SU-DHL-6 (cell line): Measurements from ENCODE around the gene CAMSAP3.

ENCODE experiments used
- H2AFZ ChIP-seq: fragments of 200-600 bp; sonication (generic); 2 replicates; pipeline ENCODE4 v1.6.1; 2014; ENCODE audit warnings: low read depth, mild to moderate bottlenecking, moderate library complexity, mixed read lengths, antibody characterized with exemption, low read length; ENCODE audit not compliant: severe bottlenecking
- H3F3A ChIP-seq: fragments of 200-600 bp; shearing (Covaris generic); 2 replicates; pipeline ENCODE4 v1.6.0; 2016; ENCODE audit warnings: antibody characterized with exemption, mild to moderate bottlenecking; ENCODE audit not compliant: insufficient read depth
- H3K27ac ChIP-seq: fragments of 200-600 bp; sonication (generic); 2 replicates; pipeline ENCODE4 v1.5.1; 2016; ENCODE audit warnings: low read depth, mild to moderate bottlenecking, low read length, moderate library complexity, mixed read lengths
- H3K27me3 ChIP-seq: fragments of 200-600 bp; sonication (generic), shearing (Covaris generic); 2 replicates; pipeline ENCODE4 v1.6.0; 2014; ENCODE audit warnings: mild to moderate bottlenecking, low read length
- H3K36me3 ChIP-seq: fragments of 200-600 bp; sonication (generic); 2 replicates; pipeline ENCODE4 v1.6.1; 2014; ENCODE audit warnings: mild to moderate bottlenecking, low read length, mixed read lengths
- H3K4me2 ChIP-seq: fragments of 300-600, 200-600 bp; shearing (Covaris generic), sonication (generic); 2 replicates; pipeline ENCODE4 v1.6.0; 2014; ENCODE audit warnings: low read length, low read depth, mild to moderate bottlenecking; ENCODE audit not compliant: poor library complexity, severe bottlenecking
- H3K4me3 ChIP-seq: fragments of 200-600 bp; sonication (generic); 2 replicates; pipeline ENCODE4 v1.5.1; 2014; ENCODE audit warnings: antibody characterized with exemption, low read length, mild to moderate bottlenecking, mixed read lengths; ENCODE audit not compliant: insufficient read depth, poor library complexity, severe bottlenecking
- H3K79me2 ChIP-seq: fragments of 200-600 bp; sonication (generic); 2 replicates; pipeline ENCODE4 v1.6.1; 2014; ENCODE audit warnings: mild to moderate bottlenecking, low read length, moderate library complexity; ENCODE audit not compliant: insufficient read depth
- H3K9ac ChIP-seq: fragments of 200-600 bp; sonication (generic); 2 replicates; pipeline ENCODE4 v1.7.0; 2014; ENCODE audit warnings: mild to moderate bottlenecking, low read length
- H3K9me2 ChIP-seq: fragments of 200-600 bp; sonication (generic); replicated peaks from 2 replicates; pipeline ENCODE4 v1.6.1; 2014; ENCODE audit warnings: low read length; ENCODE audit not compliant: insufficient read depth
- H3K9me3 ChIP-seq: fragments of 200-600 bp; sonication (generic); 2 replicates; pipeline ENCODE4 v1.6.1; 2014; ENCODE audit warnings: low read length, mixed read lengths; ENCODE audit not compliant: insufficient read depth
- H4K20me1 ChIP-seq: fragments of 200-600 bp; sonication (generic); 2 replicates; pipeline ENCODE4 v1.6.1; 2014; ENCODE audit warnings: low read depth, mild to moderate bottlenecking, antibody characterized with exemption, low read length, moderate library complexity, mixed read lengths
- CTCF ChIP-seq: fragments of 200-600 bp; sonication (generic); IDR thresholded peaks from one replicate; pipeline ENCODE4 v1.5.1; 2017; ENCODE audit warnings: antibody characterized with exemption, mild to moderate bottlenecking, low read length, moderate library complexity; ENCODE audit not compliant: insufficient read depth, poor library complexity, severe bottlenecking
- EZH2phosphoT487 ChIP-seq: fragments of 200-600 bp; sonication (generic), shearing (Covaris generic); conservative IDR thresholded peaks from 2 replicates; pipeline ENCODE4 v1.6.1; 2018; ENCODE audit warnings: mild to moderate bottlenecking, antibody characterized with exemption, low read length, moderate library complexity, mixed read lengths

Gene CAMSAP3

GRCh38 chr19:7582446-7582845 is 13.2 kb upstream of the CAMSAP3 start:
- H3K4me3 ChIP-seq: no peak overlapping the region
- no peaks in the 10 kb centered on the region for H4K20me1 ChIP-seq
- H3K79me2 ChIP-seq: no peaks in the 10 kb centered on the region
- no peak overlapping the region for H2AFZ ChIP-seq
- no peak overlapping the region for H3K4me2 ChIP-seq
- no peaks in the 10 kb centered on the region for H3K9me2 ChIP-seq
- H3K9me3 ChIP-seq: no peaks in the 10 kb centered on the region
- H3K27me3 ChIP-seq: no peaks in the 10 kb centered on the region
- H3F3A ChIP-seq: no peaks in the 10 kb centered on the region
- no peak for TF ChIP-seq CTCF
- TF ChIP-seq EZH2phosphoT487: no peak
- H3K36me3 ChIP-seq: no peaks in the 10 kb centered on the region
- H3K27ac ChIP-seq: no peak overlapping the region
- no peak overlapping the region for H3K9ac ChIP-seq

DNA sequence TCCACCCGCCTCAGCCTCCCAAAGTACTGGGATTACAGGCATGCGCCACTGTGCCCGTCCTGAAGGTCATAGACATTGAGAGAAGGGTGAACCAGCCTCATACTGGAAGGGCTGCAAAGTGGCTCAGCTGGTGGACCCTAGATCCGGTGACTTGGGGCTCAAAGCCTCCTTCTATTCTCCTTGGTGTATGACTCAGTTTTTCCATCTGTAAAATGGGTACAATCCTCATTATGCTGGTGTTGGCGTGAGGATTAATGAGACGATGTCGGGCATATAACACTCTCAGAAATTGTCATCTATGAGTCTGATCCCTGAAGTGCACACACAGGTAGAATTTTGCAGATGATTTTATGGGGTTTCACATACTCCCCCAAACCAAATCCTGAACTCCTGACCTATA is 5.8 kb upstream of the CAMSAP3 start:
- Histone ChIP-seq H3K36me3 (no peaks in the 10 kb centered on the region), H3K4me2 (no peak overlapping the region), H3K9me3 (no peaks in the 10 kb centered on the region), H3K9ac (no peak overlapping the region), H3K9me2 (no peaks in the 10 kb centered on the region), H3K4me3 (no peak overlapping the region), H4K20me1 (no peaks in the 10 kb centered on the region), H3K27ac (no peak overlapping the region), H2AFZ (no peak overlapping the region), H3K27me3 (no peaks in the 10 kb centered on the region), H3F3A (no peaks in the 10 kb centered on the region), H3K79me2 (no peaks in the 10 kb centered on the region)
- TF ChIP-seq CTCF: no peak
- TF ChIP-seq EZH2phosphoT487: no peak

DNA sequence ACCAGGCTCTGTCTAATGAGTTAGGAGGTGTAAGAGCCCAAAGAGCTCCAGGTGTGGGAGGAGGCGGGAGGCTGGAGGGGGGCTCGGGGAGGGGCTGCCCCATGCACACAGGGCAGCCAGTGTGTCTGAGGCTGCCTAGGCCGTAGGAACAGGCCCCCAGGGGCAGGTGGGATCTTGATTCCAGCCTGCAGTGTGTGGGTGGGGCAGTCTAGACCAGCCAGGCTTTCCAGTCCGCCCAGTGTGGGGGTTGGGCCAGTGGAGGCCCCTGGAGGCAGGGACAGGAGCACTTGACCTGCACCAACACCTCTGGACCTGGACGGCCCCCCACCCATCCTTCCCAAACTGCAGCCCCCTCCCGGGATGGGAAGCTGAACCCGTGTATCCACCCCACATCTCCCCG is 5.4 kb upstream of the CAMSAP3 start:
- Histone ChIP-seq H3K27me3 (no peaks in the 10 kb centered on the region), H3K9ac (no peak overlapping the region), H3K4me3 (no peak overlapping the region), H3K9me3 (no peaks in the 10 kb centered on the region), H3K4me2 (no peak overlapping the region), H3K9me2 (no peaks in the 10 kb centered on the region), H4K20me1 (no peaks in the 10 kb centered on the region), H3K36me3 (no peaks in the 10 kb centered on the region), H3F3A (no peaks in the 10 kb centered on the region), H2AFZ (no peak overlapping the region), H3K27ac (no peak overlapping the region), H3K79me2 (no peaks in the 10 kb centered on the region)
- TF ChIP-seq CTCF: no peak
